Bronchial epithelial cell (primary cell): ENCODE results near the gene PIK3R5. TPM values are rescaled to one million over a fixed set of nuclear protein-coding genes. Genes with fewer than 3 reads are reported as not detected.
"Not testable (repeated sequence)": the region's sequence is repeated elsewhere in the genome, so short reads cannot be mapped to it uniquely, and the experiment has no call there.

Experiments
- DNase-seq: peaks from one replicate; pipeline ENCODE4 v3.0.0-alpha.2; 2010; ENCODE audit warnings: low read depth
- FAIRE-seq: peaks from 2 replicates; lab custom pipeline; 2011; peaks lifted over from hg19 to GRCh38; lab: Jason Lieb, UNC
- H3K27me3 ChIP-seq: 2 replicates; pipeline ENCODE4 v1.5.1; 2011; ENCODE audit warnings: low read length; ENCODE audit not compliant: control insufficient read depth, insufficient read depth
- H3K36me3 ChIP-seq: 2 replicates; pipeline ENCODE4 v1.5.1; 2011; ENCODE audit warnings: low read length; ENCODE audit not compliant: control insufficient read depth, insufficient read depth
- H3K4me3 ChIP-seq: 2 replicates; pipeline ENCODE4 v1.5.1; 2011; ENCODE audit warnings: mild to moderate bottlenecking, low read depth, low read length, control low read depth
- total RNA-seq: library from RNA; depleted of rRNA; stranded (reverse); fragments of >200 nt; gene quantifications from 2 replicates; pipeline ENCODE4 v1.2.1, GENCODE V29; 2014
- TF ChIP-seq, protein P1 (sequence below): IDR thresholded peaks from 2 replicates; pipeline ENCODE4 v1.5.1; 2011; ENCODE audit warnings: mild to moderate bottlenecking, moderate library complexity, low read length, control low read depth, inconsistent platforms; ENCODE audit not compliant: insufficient read depth, severe bottlenecking

Gene PIK3R5
- total RNA-seq, 1 donor from 2014 or later: not detected

DNA sequence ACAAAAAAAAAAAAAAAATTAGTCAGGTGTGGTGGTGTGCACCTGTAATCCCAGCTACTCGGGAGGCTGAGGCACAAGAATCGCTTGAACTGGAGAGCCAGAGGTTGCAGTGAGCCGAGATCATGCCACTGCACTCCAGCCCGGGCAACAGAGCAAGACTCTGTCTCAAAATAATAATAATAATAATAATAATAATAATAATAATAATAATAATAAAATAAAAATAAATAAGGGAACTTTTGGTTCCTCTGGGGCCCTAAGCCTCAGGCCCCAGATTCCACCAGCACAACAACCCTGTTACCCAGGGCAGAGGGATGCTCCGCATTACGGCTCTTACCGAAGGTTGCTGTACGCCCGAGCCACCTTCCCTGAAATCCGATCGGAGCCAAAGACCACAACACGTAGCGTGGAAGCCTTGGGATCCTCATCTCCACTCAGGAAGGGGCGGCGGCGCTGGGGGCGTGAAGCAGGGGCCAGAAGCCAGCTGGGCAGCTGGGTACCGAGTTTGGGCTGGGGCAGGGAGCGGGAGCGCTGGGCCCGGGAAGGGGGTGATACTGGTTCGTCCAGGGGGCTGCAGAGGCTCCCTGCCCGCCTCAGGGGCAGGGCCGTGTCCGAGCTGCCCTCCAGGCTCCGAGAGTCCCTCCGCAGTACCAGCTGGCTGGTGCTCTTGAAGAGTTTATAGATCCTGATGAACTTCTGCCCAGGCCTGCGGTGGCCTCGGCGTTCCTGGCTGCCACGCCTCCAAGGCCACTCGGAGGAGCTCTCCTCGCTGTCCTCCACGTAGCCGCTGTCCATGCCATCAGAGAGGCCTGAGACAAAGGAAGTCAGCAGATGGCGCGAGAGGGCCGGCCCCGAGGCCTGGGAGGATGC is 77.4 kb downstream of the PIK3R5 start:
- Histone ChIP-seq H3K4me3 (no peak overlapping the region), H3K36me3 (no peaks in the 10 kb centered on the region), H3K27me3 (no peaks in the 10 kb centered on the region)
- TF ChIP-seq, protein P1, sequence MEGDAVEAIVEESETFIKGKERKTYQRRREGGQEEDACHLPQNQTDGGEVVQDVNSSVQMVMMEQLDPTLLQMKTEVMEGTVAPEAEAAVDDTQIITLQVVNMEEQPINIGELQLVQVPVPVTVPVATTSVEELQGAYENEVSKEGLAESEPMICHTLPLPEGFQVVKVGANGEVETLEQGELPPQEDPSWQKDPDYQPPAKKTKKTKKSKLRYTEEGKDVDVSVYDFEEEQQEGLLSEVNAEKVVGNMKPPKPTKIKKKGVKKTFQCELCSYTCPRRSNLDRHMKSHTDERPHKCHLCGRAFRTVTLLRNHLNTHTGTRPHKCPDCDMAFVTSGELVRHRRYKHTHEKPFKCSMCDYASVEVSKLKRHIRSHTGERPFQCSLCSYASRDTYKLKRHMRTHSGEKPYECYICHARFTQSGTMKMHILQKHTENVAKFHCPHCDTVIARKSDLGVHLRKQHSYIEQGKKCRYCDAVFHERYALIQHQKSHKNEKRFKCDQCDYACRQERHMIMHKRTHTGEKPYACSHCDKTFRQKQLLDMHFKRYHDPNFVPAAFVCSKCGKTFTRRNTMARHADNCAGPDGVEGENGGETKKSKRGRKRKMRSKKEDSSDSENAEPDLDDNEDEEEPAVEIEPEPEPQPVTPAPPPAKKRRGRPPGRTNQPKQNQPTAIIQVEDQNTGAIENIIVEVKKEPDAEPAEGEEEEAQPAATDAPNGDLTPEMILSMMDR: peak; percentile 17
- FAIRE-seq (no peak), DNase-seq (no peak)

DNA sequence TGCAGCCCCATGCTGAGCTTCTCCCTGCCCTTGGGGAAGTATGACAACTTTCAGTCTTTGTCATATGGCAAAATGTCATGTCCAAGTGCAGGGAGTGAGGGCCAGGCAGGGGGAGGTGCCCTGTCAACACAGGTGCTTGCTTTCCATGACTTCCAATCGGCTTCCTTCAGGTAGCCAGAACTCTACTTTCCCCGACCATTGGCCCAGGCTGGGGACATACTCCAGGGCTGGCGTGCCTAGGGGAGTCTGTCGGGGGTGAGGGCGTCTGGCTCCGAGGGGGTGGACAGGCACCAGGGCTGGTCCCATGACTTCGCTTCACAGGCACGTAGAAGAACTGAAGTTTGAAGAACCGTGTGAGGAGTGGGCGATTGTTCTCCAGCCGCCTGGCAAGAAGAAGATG is 78.2 kb downstream of the PIK3R5 start:
- TF ChIP-seq, protein P1: no peak
- DNase-seq: no peak
- Histone ChIP-seq H3K36me3 (no peaks in the 10 kb centered on the region), H3K4me3 (no peak overlapping the region), H3K27me3 (no peaks in the 10 kb centered on the region)
- FAIRE-seq: no peak

DNA sequence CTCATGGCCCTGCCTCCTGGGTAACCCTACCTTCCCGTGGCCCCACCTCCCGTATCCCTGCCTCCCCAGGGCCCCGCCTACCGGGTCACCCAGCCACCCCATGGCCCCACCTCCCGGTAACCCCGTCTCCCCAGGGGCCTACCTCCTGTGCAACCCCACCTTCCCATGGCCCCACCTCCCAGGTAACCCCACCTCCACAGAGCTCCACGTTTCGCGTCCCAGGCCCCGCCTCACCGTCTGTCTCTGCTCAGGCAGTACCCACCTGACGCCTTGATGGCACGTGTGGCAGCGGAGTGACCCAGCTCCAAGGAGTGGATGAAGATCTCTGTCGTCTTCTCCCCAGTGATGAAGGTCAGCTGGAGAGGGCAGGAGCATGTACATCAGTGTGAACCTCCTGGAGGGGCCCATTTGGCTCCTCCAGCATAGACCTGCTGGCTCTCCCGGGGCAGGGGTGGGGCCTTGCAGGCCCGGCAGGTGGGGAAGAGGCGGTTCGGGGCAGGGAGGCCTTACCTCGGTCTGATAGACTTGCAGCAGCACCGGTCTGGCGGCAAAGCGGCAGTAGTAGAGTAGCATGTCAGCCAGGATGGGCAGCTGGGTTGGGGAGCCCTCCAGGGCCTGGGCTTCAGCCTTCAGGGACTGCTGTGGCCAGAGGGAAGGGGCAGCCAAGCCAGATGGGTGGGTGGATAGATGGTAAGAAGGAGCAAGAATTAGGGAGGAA is 79.4 kb downstream of the PIK3R5 start:
- H3K4me3 ChIP-seq: no peak overlapping the region
- H3K36me3 ChIP-seq: no peaks in the 10 kb centered on the region
- TF ChIP-seq, protein P1: no peak
- FAIRE-seq: no peak
- no peak for DNase-seq
- H3K27me3 ChIP-seq: no peaks in the 10 kb centered on the region

DNA sequence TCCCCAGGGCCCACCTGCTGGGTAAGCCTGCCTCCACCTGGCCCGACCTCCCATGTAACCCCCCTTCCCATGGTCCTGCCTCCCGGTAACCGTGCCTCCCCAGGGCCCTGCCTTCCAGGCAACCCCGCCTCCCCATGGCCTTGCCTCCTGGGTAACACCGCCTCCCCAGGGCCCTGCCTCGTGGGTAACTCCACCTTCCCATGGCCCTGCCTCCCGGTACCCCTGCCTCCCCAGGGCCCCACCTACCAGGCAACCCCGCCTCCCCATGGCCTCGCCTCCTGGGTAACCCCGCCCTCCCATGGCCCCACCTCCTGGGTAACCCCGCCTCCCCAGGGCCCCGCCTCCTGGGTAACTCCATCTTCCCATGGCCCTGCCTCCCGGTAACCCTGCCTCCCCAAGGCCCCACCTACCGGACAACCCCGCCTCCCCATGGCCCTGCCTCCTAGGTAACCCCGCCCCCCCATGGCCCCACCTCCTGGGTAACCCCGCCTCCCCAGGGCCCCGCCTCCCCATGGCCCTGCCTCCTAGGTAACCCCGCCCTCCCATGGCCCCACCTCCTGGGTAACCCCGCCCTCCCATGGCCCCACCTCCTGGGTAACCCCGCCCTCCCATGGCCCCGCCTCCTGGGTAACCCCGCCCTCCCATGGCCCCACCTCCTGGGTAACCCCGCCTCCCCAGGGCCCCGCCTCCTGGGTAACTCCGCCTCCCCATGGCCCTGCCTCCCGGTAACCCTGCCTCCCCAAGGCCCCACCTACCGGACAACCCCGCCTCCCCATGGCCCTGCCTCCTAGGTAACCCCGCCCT is 80.1 kb downstream of the PIK3R5 start:
- not testable (repeated sequence) for H3K36me3 ChIP-seq, FAIRE-seq, DNase-seq, H3K4me3 ChIP-seq, H3K27me3 ChIP-seq

DNA sequence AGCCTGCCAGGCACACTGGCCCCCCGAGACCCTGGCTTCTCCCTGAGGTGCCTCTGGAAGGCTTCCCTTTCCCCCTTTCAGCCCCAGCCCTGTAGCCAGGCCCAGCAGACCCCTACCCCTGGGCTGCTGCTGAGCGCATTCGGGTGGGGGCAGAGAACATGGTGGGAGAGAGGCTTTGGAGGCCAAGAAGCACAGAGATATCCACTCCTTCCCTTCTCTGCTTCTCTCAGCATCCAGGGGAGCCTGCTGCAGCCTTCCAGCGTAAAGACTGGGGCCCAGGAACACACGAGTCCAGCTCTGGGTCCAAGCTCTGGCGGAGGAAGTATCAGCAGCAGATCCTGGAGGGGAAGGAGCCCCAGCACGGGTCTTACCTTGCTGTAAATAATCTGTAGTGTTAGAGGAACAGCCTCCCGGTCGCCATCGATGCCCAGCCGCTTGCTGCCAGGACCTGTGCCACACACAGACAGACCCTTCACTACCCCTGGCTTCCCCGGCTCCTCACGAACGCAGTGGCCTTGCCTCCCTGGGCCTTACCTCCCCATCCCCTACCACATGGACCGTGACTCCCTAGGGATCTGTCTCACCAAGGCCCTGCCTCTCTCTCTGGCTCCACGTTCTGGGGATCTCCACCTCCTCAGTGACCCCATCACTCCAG is 81.0 kb downstream of the PIK3R5 start:
- TF ChIP-seq, protein P1: no peak
- no peak for FAIRE-seq
- no peak for DNase-seq
- H3K36me3 ChIP-seq: no peaks in the 10 kb centered on the region
- no peaks in the 10 kb centered on the region for H3K27me3 ChIP-seq
- H3K4me3 ChIP-seq: no peak overlapping the region
